SK-N-DZ (cell line): Measurements from ENCODE around the gene FXYD7. TPM values are rescaled to one million over a fixed set of nuclear protein-coding genes. Genes with fewer than 3 reads are reported as not detected.
"Not testable (repeated sequence)": the region's sequence is repeated elsewhere in the genome, so short reads cannot be mapped to it uniquely, and the experiment has no call there.

Source experiments
- DNase-seq: peaks from one replicate; pipeline ENCODE4 v3.0.0-alpha.2; 2015; ENCODE audit warnings: low spot score
- polyA plus RNA-seq, 2 experiments: library from polyadenylated mRNA; depleted of rRNA; stranded (reverse); fragments of >200 nt; gene quantifications; 2 replicates each; pipeline ENCODE4 v1.2.3, GENCODE V29; 2014

FXYD7 gene
- not detected in 2 replicates for polyA plus RNA-seq (2014; cell fraction: cytosol; rRNA removed)
- polyA plus RNA-seq (2014; cell fraction: nucleus; rRNA removed): not detected in 2 replicates

GRCh38 chr19:35143231-35143715 is at the start of gene FXYD7:
Gene FXYD7 (plus strand): TSS chr19:35143255. CDS start chr19:35143334, 79 bp downstream.
- peak; percentile 38 for DNase-seq

- DNase-seq: no peak
These were observed 49.6 kb upstream of the FXYD7 start for GRCh38 chr19:35093430-35093829.

- no peak for DNase-seq
These were observed 49.0 kb upstream of the FXYD7 start for GRCh38 chr19:35093941-35094647.

GRCh38 chr19:35094656-35095055 is 48.4 kb upstream of the FXYD7 start:
- no peak for DNase-seq

GRCh38 chr19:35095667-35096368 is 47.2 kb upstream of the FXYD7 start:
- DNase-seq: no peak

- DNase-seq: no peak
These were observed 44.5 kb upstream of the FXYD7 start for GRCh38 chr19:35098413-35099049.

- no peak for DNase-seq
These were observed 43.7 kb upstream of the FXYD7 start for GRCh38 chr19:35099155-35099896.

GRCh38 chr19:35099897-35100275 is 43.2 kb upstream of the FXYD7 start:
- no peak for DNase-seq

- no peak for DNase-seq
These were observed 42.2 kb upstream of the FXYD7 start for GRCh38 chr19:35100588-35101533.

GRCh38 chr19:35101949-35102348 is 41.1 kb upstream of the FXYD7 start:
- not testable (repeated sequence) for DNase-seq

GRCh38 chr19:35103614-35104013 is 39.4 kb upstream of the FXYD7 start:
- DNase-seq: not testable (repeated sequence)

GRCh38 chr19:35104361-35104760 is 38.7 kb upstream of the FXYD7 start:
- DNase-seq: no peak

- DNase-seq: no peak
These were observed 38.0 kb upstream of the FXYD7 start for GRCh38 chr19:35105047-35105410.

GRCh38 chr19:35105411-35106290 is 37.4 kb upstream of the FXYD7 start:
- no peak for DNase-seq

- no peak for DNase-seq
These were observed 36.8 kb upstream of the FXYD7 start for GRCh38 chr19:35106291-35106583.

GRCh38 chr19:35106898-35107541 is 36.0 kb upstream of the FXYD7 start:
- DNase-seq: no peak

- DNase-seq: no peak
These were observed 35.5 kb upstream of the FXYD7 start for GRCh38 chr19:35107545-35107944.

GRCh38 chr19:35108730-35109129 is 34.3 kb upstream of the FXYD7 start:
- DNase-seq: no peak

GRCh38 chr19:35109395-35110112 is 33.5 kb upstream of the FXYD7 start:
- no peak for DNase-seq
